Fibroblast of pulmonary artery (primary cell): ENCODE data around the gene ABHD1.

Source experiments
- DNase-seq: peaks from one replicate; pipeline ENCODE4 v3.0.0-alpha.2; 2010; ENCODE audit warnings: low read depth
- H3K4me3 ChIP-seq: replicated peaks from 2 replicates; pipeline ENCODE4 v1.5.1; 2011; ENCODE audit warnings: low read depth, mild to moderate bottlenecking, control low read depth, low read length, moderate library complexity
- TF ChIP-seq, protein P1 (sequence below): IDR thresholded peaks from 2 replicates; pipeline ENCODE4 v1.5.1; 2011; ENCODE audit warnings: mild to moderate bottlenecking, control low read depth, low read length, inconsistent platforms; ENCODE audit errors: missing control alignments

The ABHD1 gene

GRCh38 chr2:27084297-27085061 is 39.1 kb upstream of the ABHD1 start:
- TF ChIP-seq, protein P1, sequence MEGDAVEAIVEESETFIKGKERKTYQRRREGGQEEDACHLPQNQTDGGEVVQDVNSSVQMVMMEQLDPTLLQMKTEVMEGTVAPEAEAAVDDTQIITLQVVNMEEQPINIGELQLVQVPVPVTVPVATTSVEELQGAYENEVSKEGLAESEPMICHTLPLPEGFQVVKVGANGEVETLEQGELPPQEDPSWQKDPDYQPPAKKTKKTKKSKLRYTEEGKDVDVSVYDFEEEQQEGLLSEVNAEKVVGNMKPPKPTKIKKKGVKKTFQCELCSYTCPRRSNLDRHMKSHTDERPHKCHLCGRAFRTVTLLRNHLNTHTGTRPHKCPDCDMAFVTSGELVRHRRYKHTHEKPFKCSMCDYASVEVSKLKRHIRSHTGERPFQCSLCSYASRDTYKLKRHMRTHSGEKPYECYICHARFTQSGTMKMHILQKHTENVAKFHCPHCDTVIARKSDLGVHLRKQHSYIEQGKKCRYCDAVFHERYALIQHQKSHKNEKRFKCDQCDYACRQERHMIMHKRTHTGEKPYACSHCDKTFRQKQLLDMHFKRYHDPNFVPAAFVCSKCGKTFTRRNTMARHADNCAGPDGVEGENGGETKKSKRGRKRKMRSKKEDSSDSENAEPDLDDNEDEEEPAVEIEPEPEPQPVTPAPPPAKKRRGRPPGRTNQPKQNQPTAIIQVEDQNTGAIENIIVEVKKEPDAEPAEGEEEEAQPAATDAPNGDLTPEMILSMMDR, result no peak

DNA sequence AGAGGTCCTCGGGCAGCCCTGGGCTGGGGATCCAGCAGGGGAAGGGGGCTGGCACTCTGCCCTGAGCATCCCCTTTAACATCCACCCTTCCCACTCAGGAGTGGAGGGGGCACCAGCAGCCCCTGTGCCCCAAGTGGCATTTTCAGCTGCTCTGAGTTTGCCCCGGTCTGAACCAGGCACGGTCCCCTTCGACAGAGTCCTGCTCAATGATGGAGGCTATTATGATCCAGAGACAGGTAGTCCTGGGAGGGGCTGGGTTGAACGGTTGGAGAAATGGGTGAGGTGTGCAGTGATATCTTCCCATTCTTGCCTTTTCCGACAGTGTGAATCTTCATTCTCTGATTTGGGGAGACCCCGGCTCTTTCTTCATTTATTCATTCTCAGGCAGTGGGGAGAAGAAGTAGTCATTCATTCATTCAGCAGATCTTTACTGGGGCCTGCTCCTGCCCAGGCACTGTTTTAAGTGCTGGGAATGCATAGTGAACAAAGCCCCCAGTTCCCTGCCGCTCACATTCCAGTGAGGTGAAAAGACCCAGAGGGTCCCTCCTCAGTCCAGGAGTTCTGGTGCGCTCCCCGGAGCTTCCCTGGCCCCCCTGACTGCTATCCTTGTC is 38.4 kb upstream of the ABHD1 start:
- peak overlapping the region; percentile 45 for H3K4me3 ChIP-seq
- no peak for DNase-seq
- TF ChIP-seq, protein P1, result no peak

More at GRCh38 chr2:27084297-27085061, 39.1 kb upstream of the ABHD1 start:
- DNase-seq, result no peak
- H3K4me3 ChIP-seq, result no peak overlapping the region

GRCh38 chr2:27085673-27086089 is 37.9 kb upstream of the ABHD1 start:
- peak; percentile 54 for DNase-seq
- peak overlapping the region; percentile 45 for H3K4me3 ChIP-seq
- TF ChIP-seq, protein P1, result peak; percentile 25

GRCh38 chr2:27086090-27086723 is 37.4 kb upstream of the ABHD1 start:
- DNase-seq, result peak; percentile 91

DNA sequence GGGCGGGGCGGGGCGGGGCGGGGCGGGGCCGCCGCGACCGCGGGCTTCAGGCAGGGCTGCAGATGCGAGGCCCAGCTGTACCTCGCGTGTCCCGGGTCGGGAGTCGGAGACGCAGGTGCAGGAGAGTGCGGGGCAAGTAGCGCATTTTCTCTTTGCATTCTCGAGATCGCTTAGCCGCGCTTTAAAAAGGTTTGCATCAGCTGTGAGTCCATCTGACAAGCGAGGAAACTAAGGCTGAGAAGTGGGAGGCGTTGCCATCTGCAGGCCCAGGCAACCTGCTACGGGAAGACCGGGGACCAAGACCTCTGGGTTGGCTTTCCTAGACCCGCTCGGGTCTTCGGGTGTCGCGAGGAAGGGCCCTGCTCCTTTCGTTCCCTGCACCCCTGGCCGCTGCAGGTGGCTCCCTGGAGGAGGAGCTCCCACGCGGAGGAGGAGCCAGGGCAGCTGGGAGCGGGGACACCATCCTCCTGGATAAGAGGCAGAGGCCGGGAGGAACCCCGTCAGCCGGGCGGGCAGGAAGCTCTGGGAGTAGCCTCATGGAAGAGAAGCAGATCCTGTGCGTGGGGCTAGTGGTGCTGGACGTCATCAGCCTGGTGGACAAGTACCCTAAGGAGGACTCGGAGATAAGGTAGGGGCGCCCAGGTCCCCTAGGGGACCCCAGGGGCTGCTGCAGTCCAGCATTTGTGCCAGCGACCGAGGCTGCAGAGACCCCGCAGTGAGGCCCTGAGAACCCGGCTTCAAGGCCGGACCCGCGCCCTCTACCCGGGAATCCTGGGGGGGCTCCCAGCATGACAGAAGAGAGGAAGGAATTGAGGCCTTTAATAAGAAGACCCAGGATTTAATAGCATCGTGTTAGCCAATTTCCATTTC is 36.7 kb upstream of the ABHD1 start, which contains the start of gene KHK:
TSS of gene KHK (plus strand) at position 49 of the 870 bp plus-strand sequence. CDS start at position 537, 488 bp downstream.
- TF ChIP-seq, protein P1, result no peak
- DNase-seq, result no peak
- peak within 1 kb of the TSS; percentile 45 for H3K4me3 ChIP-seq

More at GRCh38 chr2:27086090-27086723, 37.4 kb upstream of the ABHD1 start:
- peak overlapping the region; percentile 45 for H3K4me3 ChIP-seq
- TF ChIP-seq, protein P1, result peak; percentile 32

DNA sequence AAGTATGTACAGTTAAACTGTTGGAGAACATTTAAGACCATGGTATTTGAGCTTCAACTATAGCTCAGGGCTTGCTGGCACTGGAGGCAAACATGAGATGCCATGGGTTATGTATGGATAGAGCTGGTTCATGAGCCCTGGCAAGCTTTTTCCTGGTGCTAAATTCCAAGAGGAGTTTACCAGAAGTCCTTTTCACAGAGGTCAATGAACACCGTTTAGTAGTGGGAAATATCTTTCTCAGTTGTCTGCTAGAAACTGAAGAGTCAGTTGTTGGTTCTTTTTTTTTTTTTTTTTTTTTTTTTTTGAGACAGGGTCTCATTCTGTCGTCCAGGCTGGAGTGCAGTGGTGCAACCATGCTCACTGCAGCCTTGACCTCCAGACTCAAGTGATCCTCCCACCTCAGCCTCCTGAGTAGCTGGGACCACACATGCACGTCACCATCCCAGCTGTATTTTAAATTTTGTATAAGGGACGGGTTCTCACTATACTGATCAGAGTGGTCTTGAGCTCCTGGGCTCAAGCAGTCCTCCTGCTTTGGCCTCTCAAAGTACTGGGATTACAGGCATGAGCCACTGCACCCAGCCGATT is 35.7 kb upstream of the ABHD1 start:
- H3K4me3 ChIP-seq, result no peak overlapping the region
- TF ChIP-seq, protein P1, result no peak
- DNase-seq, result no peak
